Measurements from ENCODE around the gene FSD2. TPM values are rescaled to one million over a fixed set of nuclear protein-coding genes. Genes with fewer than 3 reads are reported as not detected.
A peak's percentile ranks its signal among the peaks of the same experiment; 100 is the strongest.

The FSD2 gene, protein sequence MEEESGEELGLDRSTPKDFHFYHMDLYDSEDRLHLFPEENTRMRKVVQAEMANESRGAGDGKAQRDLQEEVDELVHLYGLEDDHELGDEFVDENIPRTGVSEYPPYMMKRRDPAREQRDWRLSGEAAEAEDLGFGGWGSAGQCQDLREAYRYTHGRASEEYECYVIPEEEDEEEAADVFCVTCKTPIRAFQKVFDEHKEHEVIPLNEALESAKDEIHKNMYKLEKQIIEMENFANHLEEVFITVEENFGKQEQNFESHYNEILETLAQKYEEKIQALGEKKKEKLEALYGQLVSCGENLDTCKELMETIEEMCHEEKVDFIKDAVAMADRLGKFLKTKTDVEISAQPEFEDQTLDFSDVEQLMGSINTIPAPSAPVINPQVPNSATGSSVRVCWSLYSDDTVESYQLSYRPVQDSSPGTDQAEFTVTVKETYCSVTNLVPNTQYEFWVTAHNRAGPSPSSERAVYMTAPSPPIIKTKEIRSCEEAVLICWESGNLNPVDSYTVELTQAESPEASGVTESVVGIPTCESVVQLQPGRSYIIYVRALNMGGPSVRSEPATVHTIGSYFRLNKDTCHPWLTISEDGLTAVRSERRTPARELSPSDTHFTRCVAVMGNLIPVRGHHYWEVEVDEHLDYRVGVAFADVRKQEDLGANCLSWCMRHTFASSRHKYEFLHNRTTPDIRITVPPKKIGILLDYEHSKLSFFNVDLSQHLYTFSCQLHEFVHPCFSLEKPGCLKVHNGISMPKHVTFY
- not detected in 2 replicates for total RNA-seq (2011; cell fraction: chromatin; rRNA removed; ENCODE audit: low replicate concordance)
- not detected in 2 replicates for total RNA-seq (2011; cell fraction: nucleolus; rRNA removed)
- not detected in 2 replicates for total RNA-seq (2011; cell fraction: nucleoplasm; rRNA removed)
- total RNA-seq (2014; rRNA removed) = not detected in 2 replicates
- not detected in 2 replicates for total RNA-seq (2014; rRNA removed; fragmentation: Illumina TruSeq; extraction: Trizol)
- not detected in 2 replicates for total RNA-seq (2015; rRNA removed; fragmentation: Illumina TruSeq; extraction: Trizol)
- not detected in 2 replicates for total RNA-seq (2021)
- polyA plus RNA-seq (2011; rRNA removed) = not detected in 2 replicates
- not detected in 2 replicates for polyA plus RNA-seq (2011; cell fraction: cytosol; rRNA removed)
- not detected in 2 replicates for polyA plus RNA-seq (2011; cell fraction: nucleus; rRNA removed)
- 0.06 and 0.07 TPM in 2 replicates for polyA plus RNA-seq (2012)
- polyA plus RNA-seq (2014; fragmentation: Illumina TruSeq; extraction: Trizol) = 0.01 TPM in 1 of 2 replicates, not detected in the other
- polyA plus RNA-seq (2014; fragmentation: Nextera tagmentation; extraction: Ambion mirVana) = under 1 TPM; 0.01 to 0.06 TPM
- polyA plus RNA-seq (2014; rRNA removed) = not detected in 2 replicates
- not detected in 2 replicates for polyA minus RNA-seq (2011; rRNA and poly(A)+ RNA removed)
- not detected in 2 replicates for polyA minus RNA-seq (2011; cell fraction: cytosol; rRNA and poly(A)+ RNA removed)
- not detected in 2 replicates for polyA minus RNA-seq (2011; cell fraction: nucleus; rRNA and poly(A)+ RNA removed)
- Bru-seq, nascent RNA = percentile 3 among the genes with signal in this experiment
- percentile 6 among the genes with signal in this experiment for BruChase-seq, experiment 1, labeled RNA remaining after a 2-hour chase
- not detected for BruChase-seq, experiment 2, labeled RNA remaining after a 6-hour chase
- long read RNA-seq, experiment 1, partial matches to known transcripts = 0 of 1 reads
- long read RNA-seq, experiment 1, other reads (novel, unspliced or antisense) = 1 of 1 reads
- long read RNA-seq, experiment 2 = 0 reads
- long read RNA-seq, experiment 3 = 0 reads

GRCh38 chr15:82805994-82806406, at the start of gene FSD2:
TSS of gene FSD2 (minus strand) at chr15:82806069. CDS start at chr15:82787390, 18,679 bp downstream.
- no peaks in the 10 kb centered on the region for H3K36me3 ChIP-seq (ENCODE audit: control insufficient read depth, insufficient read depth, low read length)
- peaks cover 4% of the 10 kb centered on the region for H3K9me1 ChIP-seq (ENCODE audit: control insufficient read depth, insufficient read depth, low read length)
- H3K9me3 ChIP-seq (replicated peaks; ENCODE audit: control insufficient read depth, insufficient read depth, low read depth, low read length) = no peaks in the 10 kb centered on the region
- no peak within 1 kb of the TSS for H3K4me2 ChIP-seq (ENCODE audit: insufficient read depth, low read length)
- ChIA-PET CTCF (ENCODE audit: low intra/inter-chr PET ratio) (no interaction called here), POLR2A (no interaction called here)
- H4K20me1 ChIP-seq (replicated peaks; ENCODE audit: control insufficient read depth, insufficient read depth, low read length) = 0 out of 2 replicates have a peak, but pooled peaks cover 2% of the 10 kb centered on the region
- WGBS (ENCODE audit: insufficient coverage, low coverage, missing lambda C conversion rate) = 56% methylated on average over 2 of the region's 2 CpGs
- FAIRE-seq (peak; percentile 29), ATAC-seq (no peak), DNase-seq (ENCODE audit: extremely low read depth in 1 of 4, low spot score in 3 of 4) (peak in 1 of 4 experiments; percentile 58)
- peaks cover 14% of the 10 kb centered on the region for H3K79me2 ChIP-seq (ENCODE audit: control insufficient read depth, insufficient read depth, low read length)
- no peak within 1 kb of the TSS; a peak in 1 of 4 replicates for H3K9ac ChIP-seq (ENCODE audit: insufficient read depth in 1 of 2, low read depth in 2 of 2, low read length in 2 of 2)
- no peaks in the 10 kb centered on the region for H3K27me3 ChIP-seq (ENCODE audit: control insufficient read depth in 2 of 2, insufficient read depth in 2 of 2, low read length in 2 of 2)
- peak within 1 kb of the TSS; percentile 37; the same call in 1 of the 2 replicates for H2AFZ ChIP-seq (ENCODE audit: low read depth, low read length)
- BruUV-seq (replicated peaks) = no TSS peak
- H3K4me3 ChIP-seq = no peak within 1 kb of the TSS
- peaks cover 39 to 41% of the 10 kb centered on the region in 2 experiments for H3K4me1 ChIP-seq (replicated peaks in 1 of 2; ENCODE audit: control insufficient read depth in 2 of 2, insufficient read depth in 2 of 2, low read length in 2 of 2)
- H3K27ac ChIP-seq (ENCODE audit: extremely low read depth, low read depth, low read length) = no peak within 1 kb of the TSS
- intact Hi-C loops (cut with micrococcal nuclease) = loop anchor here (5.0 to 10.0 kb wide), 2 partner anchors 124 to 161 kb away; partner anchors contain the start of gene CPEB1
- in situ Hi-C loops (cut with MboI) = no loop called here
- TF ChIP-seq L3MBTL2 (IDR thresholded peaks at IDR 0.05) (peak; percentile 43; the same call in 1 of the 2 replicates), JUND (IDR thresholded peaks at IDR 0.05; ENCODE audit: borderline replicate concordance, low read depth, low read length) (0 out of 2 replicates have a peak, but pooled peaks have one; percentile 3), JUND (tag; IDR thresholded peaks at IDR 0.05; ENCODE audit: borderline replicate concordance, low read depth, low read length) (no peak), SAFB2 (IDR thresholded peaks at IDR 0.05; ENCODE audit: borderline replicate concordance, low read depth, low read length, severe bottlenecking) (no peak), RBM17 (IDR thresholded peaks at IDR 0.05; ENCODE audit: borderline replicate concordance, low read depth, low read length) (no peak), FOXK2 (conservative IDR thresholded peaks at IDR 0.05 in 1 of 2, IDR thresholded peaks at IDR 0.05 in 1 of 2; ENCODE audit: low read depth in 2 of 2) (0 out of 4 replicates have a peak, but pooled peaks of 1 of the 2 experiments have one; percentile 41), POLR2AphosphoS2 (IDR thresholded peaks at IDR 0.05; ENCODE audit: low read length) (no peak), PRPF4 (IDR thresholded peaks at IDR 0.05; ENCODE audit: insufficient read depth, low read depth, low read length, poor library complexity, severe bottlenecking) (no peak), MAFG (tag; conservative IDR thresholded peaks at IDR 0.05) (no peak), MEF2A (IDR thresholded peaks at IDR 0.05; ENCODE audit: control insufficient read depth, low read depth, low read length) (peak; percentile 86)
- TF ChIP-seq, protein P1, sequence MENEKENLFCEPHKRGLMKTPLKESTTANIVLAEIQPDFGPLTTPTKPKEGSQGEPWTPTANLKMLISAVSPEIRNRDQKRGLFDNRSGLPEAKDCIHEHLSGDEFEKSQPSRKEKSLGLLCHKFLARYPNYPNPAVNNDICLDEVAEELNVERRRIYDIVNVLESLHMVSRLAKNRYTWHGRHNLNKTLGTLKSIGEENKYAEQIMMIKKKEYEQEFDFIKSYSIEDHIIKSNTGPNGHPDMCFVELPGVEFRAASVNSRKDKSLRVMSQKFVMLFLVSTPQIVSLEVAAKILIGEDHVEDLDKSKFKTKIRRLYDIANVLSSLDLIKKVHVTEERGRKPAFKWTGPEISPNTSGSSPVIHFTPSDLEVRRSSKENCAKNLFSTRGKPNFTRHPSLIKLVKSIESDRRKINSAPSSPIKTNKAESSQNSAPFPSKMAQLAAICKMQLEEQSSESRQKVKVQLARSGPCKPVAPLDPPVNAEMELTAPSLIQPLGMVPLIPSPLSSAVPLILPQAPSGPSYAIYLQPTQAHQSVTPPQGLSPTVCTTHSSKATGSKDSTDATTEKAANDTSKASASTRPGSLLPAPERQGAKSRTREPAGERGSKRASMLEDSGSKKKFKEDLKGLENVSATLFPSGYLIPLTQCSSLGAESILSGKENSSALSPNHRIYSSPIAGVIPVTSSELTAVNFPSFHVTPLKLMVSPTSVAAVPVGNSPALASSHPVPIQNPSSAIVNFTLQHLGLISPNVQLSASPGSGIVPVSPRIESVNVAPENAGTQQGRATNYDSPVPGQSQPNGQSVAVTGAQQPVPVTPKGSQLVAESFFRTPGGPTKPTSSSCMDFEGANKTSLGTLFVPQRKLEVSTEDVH (IDR thresholded peaks at IDR 0.05; ENCODE audit: low read depth, partially characterized antibody) = no peak
